ENCODE measurements around the gene SNRPD3. TPM values are rescaled to one million over a fixed set of nuclear protein-coding genes. Genes with fewer than 3 reads are reported as not detected.
A peak's percentile ranks its signal among the peaks of the same experiment; 100 is the strongest.

SNRPD3 gene
- total RNA-seq, 1 donor, result 84.2 TPM

DNA sequence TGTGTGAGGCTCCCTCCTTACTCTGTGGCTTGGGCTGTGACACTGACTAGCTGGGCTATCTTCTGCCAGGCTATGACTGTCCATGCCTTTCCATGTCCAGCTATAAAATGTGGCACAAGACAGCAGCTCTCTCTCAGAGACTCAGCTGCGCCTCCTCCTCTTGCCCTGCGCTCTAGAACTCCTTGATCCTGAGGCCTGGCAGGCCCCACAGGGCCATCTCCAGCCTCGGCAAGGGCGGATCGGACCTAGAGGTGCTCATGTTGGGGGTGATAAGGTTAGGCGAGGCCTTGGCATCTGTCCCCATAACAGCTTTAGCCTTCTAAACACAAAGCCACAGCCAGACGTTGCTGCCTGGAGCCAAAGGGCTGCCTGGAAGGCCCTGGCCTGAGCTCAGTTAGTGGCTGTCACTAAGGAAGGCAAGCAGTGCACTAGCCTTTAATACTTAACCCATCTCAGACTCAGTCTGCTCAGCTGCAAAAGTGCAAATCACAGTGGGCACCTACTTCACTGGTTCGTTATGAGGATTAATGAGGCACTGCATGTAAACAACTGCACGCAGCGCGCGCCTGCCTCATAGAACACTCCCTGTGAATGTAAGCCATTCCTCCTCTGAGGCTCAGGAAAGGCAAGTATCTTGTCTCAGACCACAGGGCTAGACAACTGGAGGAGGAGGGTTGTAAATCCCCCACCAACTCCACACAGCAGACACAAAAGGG is 2.0 kb upstream of the SNRPD3 start:
- peak; percentile 51 for DNase-seq (ENCODE audit: low read depth)
- H3K4me3 ChIP-seq (ENCODE audit: low read depth, low read length), result peak overlapping the region; percentile 89
- no peak for TF ChIP-seq CTCF (IDR thresholded peaks at IDR 0.05; ENCODE audit: insufficient read depth, low read depth, low read length)

- peak; percentile 64 for DNase-seq (ENCODE audit: low read depth)
- no peak for TF ChIP-seq CTCF (IDR thresholded peaks at IDR 0.05; ENCODE audit: insufficient read depth, low read depth, low read length)
- peak within 1 kb of the TSS; percentile 100 for H3K4me3 ChIP-seq (ENCODE audit: low read depth, low read length)
Observed at GRCh38 chr22:24554313-24555164, 1.3 kb upstream of the SNRPD3 start, which contains the start of gene GUCD1. Gene GUCD1 (minus strand): TSS chr22:24555138. CDS start chr22:24554991, 147 bp downstream.

DNA sequence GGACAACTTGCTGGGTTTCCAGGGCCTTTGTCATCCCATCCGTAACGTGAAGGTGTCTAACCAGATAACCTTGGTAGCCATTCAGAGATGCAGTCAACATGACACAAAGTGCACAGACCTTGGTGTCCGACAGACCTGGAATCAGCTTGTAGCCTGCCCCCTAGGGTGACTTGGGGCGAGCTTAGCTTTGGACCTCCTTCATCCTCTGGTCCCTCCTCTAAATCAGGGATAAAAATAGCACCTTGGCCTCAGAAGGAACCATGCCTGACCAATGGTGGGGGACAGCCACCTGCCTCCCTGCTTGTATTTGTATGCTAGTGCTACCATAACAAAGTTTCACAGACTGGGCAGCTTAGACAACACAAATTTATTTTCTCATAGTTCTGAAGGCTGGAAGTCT is 3.7 kb downstream of the SNRPD3 start:
- H3K4me3 ChIP-seq (ENCODE audit: low read depth, low read length), result no peak overlapping the region
- DNase-seq (ENCODE audit: low read depth), result no peak

DNA sequence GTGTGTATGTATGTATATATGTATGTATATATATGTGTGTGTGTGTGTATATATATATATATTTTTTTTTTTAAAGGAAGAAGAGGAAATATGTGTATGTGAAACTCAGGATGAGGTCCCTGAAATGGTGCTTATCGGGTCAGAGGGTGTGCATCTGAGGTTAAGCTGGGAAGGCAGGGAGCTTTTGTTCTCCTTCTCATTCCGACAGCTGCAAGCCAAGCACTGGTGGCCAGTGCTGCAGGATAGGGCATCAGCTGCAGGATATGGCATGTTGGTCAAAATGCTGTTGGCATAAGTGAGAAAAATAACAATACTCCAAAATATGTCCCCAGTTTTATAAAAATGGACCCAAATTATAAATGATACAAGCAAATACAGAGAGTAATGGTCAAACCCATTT is 7.4 kb downstream of the SNRPD3 start:
- no peak for TF ChIP-seq CTCF (IDR thresholded peaks at IDR 0.05; ENCODE audit: insufficient read depth, low read depth, low read length)
- no peak for DNase-seq (ENCODE audit: low read depth)
- H3K4me3 ChIP-seq (ENCODE audit: low read depth, low read length), result no peak overlapping the region

More for the DNA sequence above, 3.7 kb downstream of the SNRPD3 start:
- TF ChIP-seq CTCF (IDR thresholded peaks at IDR 0.05; ENCODE audit: insufficient read depth, low read depth, low read length), result no peak

DNA sequence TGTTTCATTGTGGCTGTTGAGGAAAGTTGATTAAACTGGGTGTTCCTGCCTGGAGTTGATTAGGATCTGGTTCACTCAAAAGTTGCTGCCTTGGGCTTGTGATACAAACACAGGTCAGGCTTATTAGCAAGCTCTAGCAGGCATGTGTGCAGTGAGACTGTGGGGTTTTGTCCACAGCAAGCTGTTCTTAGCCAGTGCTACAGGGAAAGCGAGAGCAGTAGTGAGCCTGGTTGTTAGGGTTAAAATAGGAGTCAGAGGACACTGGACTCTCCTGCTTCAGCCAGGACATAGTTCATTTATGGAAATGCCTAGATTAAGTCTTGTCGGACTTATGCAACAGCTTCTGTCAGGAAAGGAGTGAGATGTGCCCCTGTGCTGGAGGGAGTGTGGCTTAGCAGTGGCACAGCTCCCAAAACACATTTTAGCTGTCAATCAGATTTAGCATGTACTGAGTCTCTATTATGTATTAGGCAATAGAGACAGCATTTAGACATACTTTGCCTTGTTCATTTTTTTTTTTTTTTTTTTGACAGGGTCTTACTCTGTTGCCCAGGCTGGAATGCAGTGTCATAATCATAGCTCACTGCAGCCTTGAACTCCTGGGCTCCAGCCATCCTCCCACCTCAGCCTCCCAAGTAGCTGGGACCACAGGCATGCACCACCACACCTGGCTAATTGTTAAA is 8.7 kb downstream of the SNRPD3 start:
- no peak for TF ChIP-seq CTCF (IDR thresholded peaks at IDR 0.05; ENCODE audit: insufficient read depth, low read depth, low read length)
- DNase-seq (ENCODE audit: low read depth), result peak; percentile 81
- no peak overlapping the region for H3K4me3 ChIP-seq (ENCODE audit: low read depth, low read length)

DNA sequence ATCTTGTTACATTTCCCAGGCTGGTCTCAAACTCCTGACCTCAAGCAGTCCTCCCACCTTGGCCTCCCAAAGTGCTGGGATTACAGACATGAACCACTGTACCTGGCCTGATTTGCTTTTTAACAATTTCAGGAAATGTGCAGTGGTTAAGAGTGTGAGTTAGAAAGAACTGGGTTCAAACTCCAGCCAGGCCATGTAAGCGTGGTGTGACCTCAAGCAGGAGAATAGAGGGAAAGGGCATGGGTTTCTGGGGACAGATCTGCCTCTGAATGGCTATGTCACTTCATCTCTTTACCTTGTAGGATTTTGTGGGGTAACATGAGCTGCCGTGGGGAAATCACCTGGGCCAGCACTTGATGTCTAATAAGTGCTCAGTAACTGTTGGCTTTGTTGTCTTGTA is 9.3 kb downstream of the SNRPD3 start:
- no peak overlapping the region for H3K4me3 ChIP-seq (ENCODE audit: low read depth, low read length)
- TF ChIP-seq CTCF (IDR thresholded peaks at IDR 0.05; ENCODE audit: insufficient read depth, low read depth, low read length), result no peak
- no peak for DNase-seq (ENCODE audit: low read depth)

Measured in fibroblast of villous mesenchyme (primary cell).